A549 (cell line): ENCODE measurements around the gene NKAIN2.

Source experiments
- BHLHE40 ChIP-seq: IDR thresholded peaks from 2 replicates; pipeline ENCODE4 v1.6.1; 2012; ENCODE audit warnings: low read depth, low read length, inconsistent platforms
- EP300 ChIP-seq, 2 experiments: fragments of >200 bp; sonication (Bioruptor Twin); formaldehyde crosslinking; IDR thresholded peaks; 2 replicates in 1 of 2; 3 replicates in 1 of 2; pipeline ENCODE4 v1.6.1; 2016 to 2017
- ESRRA ChIP-seq: fragments of 150-350 bp; IDR thresholded peaks from 2 replicates; pipeline ENCODE4 v1.6.1; 2014; ENCODE audit warnings: mild to moderate bottlenecking, low read length, borderline replicate concordance
- HOXA7 ChIP-seq: fragments of 250-450 bp; sonication (Bioruptor Pico); IDR thresholded peaks from 2 replicates; pipeline ENCODE4 v1.5.0; 2020; ENCODE audit warnings: mild to moderate bottlenecking, moderate library complexity
- KDM1A ChIP-seq: fragments of 200-600 bp; sonication (generic); IDR thresholded peaks from 2 replicates; pipeline ENCODE4 v1.6.1; 2016; ENCODE audit warnings: low read depth, mild to moderate bottlenecking
- POLR2A ChIP-seq: IDR thresholded peaks from 2 replicates; pipeline ENCODE4 v1.6.1; 2012; ENCODE audit warnings: mild to moderate bottlenecking, low read length
- RFX5 ChIP-seq: fragments of 450-650 bp; IDR thresholded peaks from 2 replicates; pipeline ENCODE4 v1.7.1; 2014; ENCODE audit warnings: antibody characterized with exemption, mild to moderate bottlenecking, moderate library complexity
- SMC3 ChIP-seq: fragments of >200 bp; sonication (Bioruptor Twin); formaldehyde crosslinking; IDR thresholded peaks from 3 replicates; pipeline ENCODE4 v1.6.1; 2018; ENCODE audit warnings: inconsistent platforms
- TF ChIP-seq, protein P1 (sequence below): fragments of >200 bp; sonication (Bioruptor Twin); formaldehyde crosslinking; IDR thresholded peaks from 3 replicates; pipeline ENCODE4 v1.5.1; 2016
- TF ChIP-seq, protein P2 (sequence below): IDR thresholded peaks from 2 replicates; pipeline ENCODE4 v1.6.1; 2012

- TF ChIP-seq, protein P1, sequence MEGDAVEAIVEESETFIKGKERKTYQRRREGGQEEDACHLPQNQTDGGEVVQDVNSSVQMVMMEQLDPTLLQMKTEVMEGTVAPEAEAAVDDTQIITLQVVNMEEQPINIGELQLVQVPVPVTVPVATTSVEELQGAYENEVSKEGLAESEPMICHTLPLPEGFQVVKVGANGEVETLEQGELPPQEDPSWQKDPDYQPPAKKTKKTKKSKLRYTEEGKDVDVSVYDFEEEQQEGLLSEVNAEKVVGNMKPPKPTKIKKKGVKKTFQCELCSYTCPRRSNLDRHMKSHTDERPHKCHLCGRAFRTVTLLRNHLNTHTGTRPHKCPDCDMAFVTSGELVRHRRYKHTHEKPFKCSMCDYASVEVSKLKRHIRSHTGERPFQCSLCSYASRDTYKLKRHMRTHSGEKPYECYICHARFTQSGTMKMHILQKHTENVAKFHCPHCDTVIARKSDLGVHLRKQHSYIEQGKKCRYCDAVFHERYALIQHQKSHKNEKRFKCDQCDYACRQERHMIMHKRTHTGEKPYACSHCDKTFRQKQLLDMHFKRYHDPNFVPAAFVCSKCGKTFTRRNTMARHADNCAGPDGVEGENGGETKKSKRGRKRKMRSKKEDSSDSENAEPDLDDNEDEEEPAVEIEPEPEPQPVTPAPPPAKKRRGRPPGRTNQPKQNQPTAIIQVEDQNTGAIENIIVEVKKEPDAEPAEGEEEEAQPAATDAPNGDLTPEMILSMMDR = no peak
- TF ChIP-seq ESRRA (no peak), POLR2A (no peak), SMC3 (no peak), HOXA7 (no peak), EP300 (IDR thresholded peaks at IDR 0.05) (no peak), RFX5 (no peak), BHLHE40 (no peak), KDM1A (no peak)
- TF ChIP-seq, protein P2, sequence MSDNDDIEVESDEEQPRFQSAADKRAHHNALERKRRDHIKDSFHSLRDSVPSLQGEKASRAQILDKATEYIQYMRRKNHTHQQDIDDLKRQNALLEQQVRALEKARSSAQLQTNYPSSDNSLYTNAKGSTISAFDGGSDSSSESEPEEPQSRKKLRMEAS = no peak
Observed at GRCh38 chr6:124073021-124073420, 269.4 kb downstream of the NKAIN2 start.
